ENCODE measurements around the gene HDHD5.

The HDHD5 gene

GRCh38 chr22:17105143-17106129 is 53.6 kb downstream of the HDHD5 start:
- Histone ChIP-seq H3K4me3 (ENCODE audit: severe bottlenecking) (no peak overlapping the region), H3K36me3 (ENCODE audit: low read depth) (peaks cover 30% of the 10 kb centered on the region), H3K27ac (ENCODE audit: poor library complexity, severe bottlenecking) (no peak overlapping the region), H3K4me1 (ENCODE audit: insufficient read depth, poor library complexity, severe bottlenecking) (no peaks in the 10 kb centered on the region), H3K9me3 (ENCODE audit: severe bottlenecking) (no peaks in the 10 kb centered on the region), H3K27me3 (ENCODE audit: insufficient read depth, poor library complexity, severe bottlenecking) (no peaks in the 10 kb centered on the region)
- DNase-seq (ENCODE audit: low spot score) (no peak), ATAC-seq (ENCODE audit: low read depth) (no peak)
- no peak for TF ChIP-seq CTCF (IDR thresholded peaks at IDR 0.05; ENCODE audit: poor library complexity, severe bottlenecking)

GRCh38 chr22:17104336-17104935 is 54.6 kb downstream of the HDHD5 start:
- TF ChIP-seq CTCF (IDR thresholded peaks at IDR 0.05; ENCODE audit: poor library complexity, severe bottlenecking), result no peak
- H3K9me3 ChIP-seq (ENCODE audit: severe bottlenecking), result no peaks in the 10 kb centered on the region
- H3K27me3 ChIP-seq (ENCODE audit: insufficient read depth, poor library complexity, severe bottlenecking), result no peaks in the 10 kb centered on the region
- H3K4me3 ChIP-seq (ENCODE audit: severe bottlenecking), result no peak overlapping the region
- no peak overlapping the region for H3K27ac ChIP-seq (ENCODE audit: poor library complexity, severe bottlenecking)
- peaks cover 32% of the 10 kb centered on the region for H3K36me3 ChIP-seq (ENCODE audit: low read depth)
- ATAC-seq (ENCODE audit: low read depth) (no peak; the same call in 2 of the 3 replicates), DNase-seq (ENCODE audit: low spot score) (no peak)
- no peaks in the 10 kb centered on the region for H3K4me1 ChIP-seq (ENCODE audit: insufficient read depth, poor library complexity, severe bottlenecking)

GRCh38 chr22:17103351-17103750 is 55.7 kb downstream of the HDHD5 start:
- no peak overlapping the region for H3K27ac ChIP-seq (ENCODE audit: poor library complexity, severe bottlenecking)
- H3K36me3 ChIP-seq (ENCODE audit: low read depth), result peaks cover 43% of the 10 kb centered on the region

GRCh38 chr22:17102297-17102667 is 56.8 kb downstream of the HDHD5 start:
- Histone ChIP-seq H3K9me3 (ENCODE audit: severe bottlenecking) (no peaks in the 10 kb centered on the region), H3K36me3 (ENCODE audit: low read depth) (peaks cover 52% of the 10 kb centered on the region), H3K27me3 (ENCODE audit: insufficient read depth, poor library complexity, severe bottlenecking) (no peaks in the 10 kb centered on the region), H3K27ac (ENCODE audit: poor library complexity, severe bottlenecking) (no peak overlapping the region), H3K4me1 (ENCODE audit: insufficient read depth, poor library complexity, severe bottlenecking) (no peaks in the 10 kb centered on the region), H3K4me3 (ENCODE audit: severe bottlenecking) (no peak overlapping the region)
- no peak for TF ChIP-seq CTCF (IDR thresholded peaks at IDR 0.05; ENCODE audit: poor library complexity, severe bottlenecking)
- DNase-seq (ENCODE audit: low spot score) (peak; percentile 16), ATAC-seq (ENCODE audit: low read depth) (no peak)

More at GRCh38 chr22:17103351-17103750, 55.7 kb downstream of the HDHD5 start:
- DNase-seq (ENCODE audit: low spot score) (no peak), ATAC-seq (ENCODE audit: low read depth) (no peak)
- Histone ChIP-seq H3K4me3 (ENCODE audit: severe bottlenecking) (no peak overlapping the region), H3K4me1 (ENCODE audit: insufficient read depth, poor library complexity, severe bottlenecking) (no peaks in the 10 kb centered on the region), H3K27me3 (ENCODE audit: insufficient read depth, poor library complexity, severe bottlenecking) (no peaks in the 10 kb centered on the region), H3K9me3 (ENCODE audit: severe bottlenecking) (no peaks in the 10 kb centered on the region)
- no peak for TF ChIP-seq CTCF (IDR thresholded peaks at IDR 0.05; ENCODE audit: poor library complexity, severe bottlenecking)
